Ovary (tissue), 9 donors: ENCODE measurements around the gene MARCHF3. TPM values are rescaled to one million over a fixed set of nuclear protein-coding genes. Genes with fewer than 3 reads are reported as not detected.

ENCODE experiments used
- DNase-seq, 5 donors: peaks; one replicate each; pipeline ENCODE4 v3.0.0-alpha.2; 2019 to 2020
- H3K27ac ChIP-seq, 2 donors: fragments of 200-600 bp; one replicate each; pipeline versions ENCODE4 v1.5.1 to v1.8.0; 2019 to 2022
- H3K27me3 ChIP-seq: fragments of 200-600 bp; one replicate; pipeline ENCODE4 v1.8.0; 2022
- H3K36me3 ChIP-seq: fragments of 200-600 bp; sonication (generic); one replicate; pipeline ENCODE4 v1.5.1; 2019
- H3K4me1 ChIP-seq: one replicate; pipeline ENCODE4 v1.8.1; 2013; ENCODE audit warnings: mild to moderate bottlenecking, moderate library complexity; ENCODE audit not compliant: insufficient read depth
- H3K4me3 ChIP-seq: fragments of 200-600 bp; sonication (generic); one replicate; pipeline ENCODE4 v1.5.1; 2017
- H3K9me3 ChIP-seq, 2 donors: fragments of 200-600 bp in 1 of 2; sonication (generic) in 1 of 2; one replicate each; pipeline versions ENCODE4 v1.5.1 to v1.8.1; 2013 to 2019; ENCODE audit warnings: mild to moderate bottlenecking in 1 of 2, moderate library complexity in 1 of 2
- EP300 ChIP-seq: sonication (generic); formaldehyde crosslinking; IDR thresholded peaks from one replicate; pipeline ENCODE4 v1.6.1; 2017; ENCODE audit warnings: antibody characterized with exemption
- POLR2A ChIP-seq: fragments of 450-650 bp; IDR thresholded peaks from one replicate; pipeline ENCODE4 v1.6.1; 2017; ENCODE audit warnings: antibody characterized with exemption, mild to moderate bottlenecking, moderate library complexity
- WGBS, 3 donors: extraction: QIAGEN DNeasy Blood & Tissue Kit in 1 of 3; methylation state at CpG; one replicate each; pipeline versions ENCODE4 v1.1.5 to v1.1.7; 2013 to 2017; 5-methylcytosine and 5-hydroxymethylcytosine counted together
- intact Hi-C, 4 donors: fragments of 100-400 bp; cut with DNase I; formaldehyde crosslinking; loops; one replicate each; pipeline versions ENCODE4 v1.11.0 to v1.15.1; 2022 to 2023
- polyA plus RNA-seq, 2 donors: library from polyadenylated mRNA; stranded (reverse); fragments of 200-250 nt in 1 of 2; fragments of 350-450 nt in 1 of 2; fragmentation: Illumina TruSeq in 1 of 2; extraction: RNeasy Lipid Tissue Mini Kit (QIAGEN cat#74804) in 1 of 2; gene quantifications; one replicate each; pipeline ENCODE4 v1.2.3, GENCODE V29; 2013 to 2014
- total RNA-seq, 7 donors: library from RNA; depleted of rRNA in 2 of 7; stranded (reverse); fragments of >200 nt in 2 of 7; fragmentation: NEBNext Ultra II Directional in 3 of 7; extraction: Animal tissue kit (Norgen Biotek cat#: 25700) in 3 of 7; gene quantifications; one replicate each; pipeline versions ENCODE4 v1.1.0 to v1.2.4, GENCODE V29; 2016 to 2023
- TF ChIP-seq, protein P1 (sequence below), 3 donors: fragments of 450-650 bp in 2 of 3; fragments of 200-600 bp in 1 of 3; IDR thresholded peaks; one replicate each; pipeline versions ENCODE4 v1.5.1 to v1.8.0; 2016 to 2022; ENCODE audit warnings: antibody characterized with exemption in 3 of 3, mild to moderate bottlenecking in 1 of 3
- donor health status: DM: no; HTN: no; CAD: no; lungs with moderate emphysema.
- donor health status: DM: no; HTN: no; CAD: no.
- donor health status: Bipolar disorder and iron deficiency.
- donor health status: DM: yes; HTN: yes; CAD: no.
- donor health status: DM: no; HTN: no; CAD: no.
- donor health status: DM: yes; HTN: yes; CAD: no.

MARCHF3 gene
- total and polyA plus RNA-seq, 9 donors: 2.1 to 13.8 (median 4.5) TPM

DNA sequence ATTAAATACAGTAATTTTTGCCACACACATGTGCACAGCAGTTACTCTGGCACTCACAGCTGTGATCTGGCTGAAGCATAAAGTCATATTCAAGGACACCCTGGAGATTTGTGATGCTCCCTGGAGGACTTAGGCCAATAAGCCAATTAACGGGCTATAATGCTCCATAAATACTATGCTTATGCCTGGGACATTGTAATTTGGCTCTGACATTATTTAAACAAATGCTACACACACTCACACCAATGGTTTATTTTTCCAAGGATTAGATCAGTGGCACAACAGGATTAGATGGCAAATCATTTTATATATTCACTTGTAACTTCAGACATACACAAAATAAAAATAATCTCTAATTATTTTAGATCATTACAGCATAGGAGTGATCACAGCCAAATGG lies 142.2 kb downstream of the MARCHF3 start:
- Histone ChIP-seq H3K4me1 (peaks cover 2% of the 10 kb centered on the region), H3K36me3 (no peaks in the 10 kb centered on the region), H3K9me3 (no peaks in the 10 kb centered on the region), H3K27me3 (no peaks in the 10 kb centered on the region), H3K27ac (no peak overlapping the region), H3K4me3 (no peak overlapping the region)
- intact Hi-C loops: no loop called here
- DNase-seq: no peak
- WGBS, 3 donors: 23 to 35% (median 31%) methylated on average over 1 of the region's 1 CpG
- TF ChIP-seq, protein P1, sequence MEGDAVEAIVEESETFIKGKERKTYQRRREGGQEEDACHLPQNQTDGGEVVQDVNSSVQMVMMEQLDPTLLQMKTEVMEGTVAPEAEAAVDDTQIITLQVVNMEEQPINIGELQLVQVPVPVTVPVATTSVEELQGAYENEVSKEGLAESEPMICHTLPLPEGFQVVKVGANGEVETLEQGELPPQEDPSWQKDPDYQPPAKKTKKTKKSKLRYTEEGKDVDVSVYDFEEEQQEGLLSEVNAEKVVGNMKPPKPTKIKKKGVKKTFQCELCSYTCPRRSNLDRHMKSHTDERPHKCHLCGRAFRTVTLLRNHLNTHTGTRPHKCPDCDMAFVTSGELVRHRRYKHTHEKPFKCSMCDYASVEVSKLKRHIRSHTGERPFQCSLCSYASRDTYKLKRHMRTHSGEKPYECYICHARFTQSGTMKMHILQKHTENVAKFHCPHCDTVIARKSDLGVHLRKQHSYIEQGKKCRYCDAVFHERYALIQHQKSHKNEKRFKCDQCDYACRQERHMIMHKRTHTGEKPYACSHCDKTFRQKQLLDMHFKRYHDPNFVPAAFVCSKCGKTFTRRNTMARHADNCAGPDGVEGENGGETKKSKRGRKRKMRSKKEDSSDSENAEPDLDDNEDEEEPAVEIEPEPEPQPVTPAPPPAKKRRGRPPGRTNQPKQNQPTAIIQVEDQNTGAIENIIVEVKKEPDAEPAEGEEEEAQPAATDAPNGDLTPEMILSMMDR (IDR thresholded peaks at IDR 0.05): no peak
- TF ChIP-seq POLR2A (no peak), EP300 (no peak)

DNA sequence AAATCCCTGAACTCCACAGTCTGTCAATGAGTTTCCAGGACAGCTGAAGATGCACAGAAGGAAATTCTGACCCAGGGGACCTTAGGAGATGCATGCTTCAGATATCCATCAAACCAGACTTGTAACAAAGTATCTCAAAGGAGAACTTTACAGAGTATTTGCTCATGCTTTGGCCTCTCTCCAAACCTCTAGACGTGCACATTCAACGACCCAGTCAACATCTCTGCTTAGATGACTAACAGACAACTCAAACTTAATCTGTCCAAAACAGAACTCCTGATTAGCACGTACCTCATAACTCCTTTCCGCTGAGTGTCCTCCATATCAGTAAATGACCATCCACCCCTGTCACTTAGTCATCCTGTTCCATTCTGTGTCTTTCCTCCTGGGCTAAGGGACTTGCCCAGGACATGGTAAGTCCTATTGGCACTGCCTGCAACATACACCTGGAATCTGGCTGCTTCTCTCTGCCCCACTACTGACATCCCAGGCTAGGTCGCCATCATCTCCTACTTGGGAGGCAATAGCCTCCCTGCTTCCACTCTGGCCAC lies 146.0 kb downstream of the MARCHF3 start:
- Histone ChIP-seq H3K27ac (no peak overlapping the region), H3K4me3 (no peak overlapping the region), H3K9me3 (no peaks in the 10 kb centered on the region), H3K27me3 (no peaks in the 10 kb centered on the region), H3K4me1 (peaks cover 2% of the 10 kb centered on the region), H3K36me3 (no peaks in the 10 kb centered on the region)
- intact Hi-C loops: no loop called here
- no peak for DNase-seq
- 41 to 45% (median 42%) methylated on average over 5 of the region's 5 CpGs for WGBS, 3 donors
- TF ChIP-seq, protein P1 (IDR thresholded peaks at IDR 0.05): no peak
- no peak for TF ChIP-seq EP300
- TF ChIP-seq POLR2A: no peak

DNA sequence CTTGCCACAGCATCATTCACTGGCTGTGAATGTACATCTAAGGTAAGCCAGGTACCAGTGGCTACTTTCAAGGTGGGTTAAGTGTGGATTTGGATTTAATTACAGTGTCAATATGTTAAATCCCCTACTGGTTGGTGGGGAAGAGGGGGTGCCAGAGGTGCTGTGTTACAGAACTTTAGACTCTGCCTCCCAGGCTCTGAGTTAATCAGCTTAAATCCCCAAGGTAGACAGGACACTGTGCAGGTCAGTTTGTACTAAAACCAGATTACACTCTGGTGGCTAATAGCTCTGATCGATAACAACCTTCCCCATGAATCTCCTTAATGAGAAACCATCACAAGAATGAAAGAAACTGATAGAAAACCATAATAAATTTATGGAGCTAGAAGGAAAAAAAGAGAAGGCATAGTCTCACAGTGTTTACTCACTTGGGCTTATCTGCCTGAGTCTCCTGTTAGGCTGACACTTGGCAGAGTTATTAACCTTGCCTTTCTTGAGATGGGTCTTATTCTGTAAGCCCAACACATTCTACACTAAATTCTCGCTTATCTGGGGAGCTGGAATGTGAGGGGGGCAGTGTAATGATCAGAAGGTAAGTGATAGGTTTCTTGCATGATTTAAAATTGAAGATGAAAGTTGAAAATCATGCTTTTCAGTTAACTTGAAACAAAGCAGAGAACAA lies 146.7 kb downstream of the MARCHF3 start:
- Histone ChIP-seq H3K9me3 (no peaks in the 10 kb centered on the region), H3K27ac (no peak overlapping the region), H3K27me3 (no peaks in the 10 kb centered on the region), H3K4me3 (no peak overlapping the region), H3K36me3 (no peaks in the 10 kb centered on the region), H3K4me1 (peaks cover 2% of the 10 kb centered on the region)
- intact Hi-C loops: no loop called here
- WGBS, 3 donors: 17 to 25% (median 25%) methylated on average over 2 of the region's 2 CpGs
- TF ChIP-seq POLR2A: no peak
- DNase-seq: no peak

DNA sequence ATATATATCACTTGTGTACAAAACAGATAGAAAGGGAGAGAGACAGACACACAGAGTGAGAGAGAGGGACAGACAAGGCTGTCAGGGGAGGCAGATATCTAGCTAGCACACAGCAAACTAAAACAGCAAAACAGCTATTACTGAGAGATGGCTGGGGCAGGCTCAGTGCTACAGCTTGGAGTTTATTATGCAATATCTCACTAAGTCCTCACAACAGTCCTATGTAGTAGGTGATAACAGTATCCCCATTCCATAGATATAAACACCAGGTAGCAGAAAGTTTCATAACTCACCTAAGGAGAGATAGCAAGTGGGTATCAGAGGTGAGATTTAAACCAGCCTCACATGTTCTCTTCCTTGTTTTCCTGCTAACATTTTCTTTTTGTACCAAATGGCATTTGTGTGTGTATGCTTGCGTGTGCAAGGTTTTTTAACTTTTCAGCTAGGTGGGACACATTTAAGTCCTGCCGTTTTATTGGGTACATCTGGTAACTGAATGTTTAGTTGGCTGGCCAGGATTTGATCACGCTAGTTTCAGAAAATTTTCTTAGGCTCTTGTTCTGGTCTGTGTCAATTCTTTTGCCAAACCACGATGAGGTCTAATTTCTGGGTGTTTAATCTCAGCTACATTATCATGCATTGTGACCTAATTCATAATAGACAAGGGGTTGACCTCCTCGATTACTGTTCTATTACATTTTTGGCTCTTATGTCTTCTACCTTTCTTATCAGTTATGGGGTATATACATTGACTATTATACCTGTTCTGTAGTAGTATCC lies 148.3 kb downstream of the MARCHF3 start:
- no peak for DNase-seq
- TF ChIP-seq, protein P1 (IDR thresholded peaks at IDR 0.05): no peak
- TF ChIP-seq EP300 (no peak), POLR2A (no peak)
- intact Hi-C loops: no loop called here
- 79 to 93% (median 86%) methylated on average over 5 of the region's 5 CpGs for WGBS, 3 donors
- Histone ChIP-seq H3K4me3 (no peak overlapping the region), H3K27ac (no peak overlapping the region), H3K27me3 (no peaks in the 10 kb centered on the region), H3K4me1 (peaks cover 12% of the 10 kb centered on the region), H3K36me3 (no peaks in the 10 kb centered on the region), H3K9me3 (no peaks in the 10 kb centered on the region)
